ENCODE data around the gene KRTAP4-8.
"Not testable (repeated sequence)": the region's sequence is repeated elsewhere in the genome, so short reads cannot be mapped to it uniquely, and the experiment has no call there.

The KRTAP4-8 gene

DNA sequence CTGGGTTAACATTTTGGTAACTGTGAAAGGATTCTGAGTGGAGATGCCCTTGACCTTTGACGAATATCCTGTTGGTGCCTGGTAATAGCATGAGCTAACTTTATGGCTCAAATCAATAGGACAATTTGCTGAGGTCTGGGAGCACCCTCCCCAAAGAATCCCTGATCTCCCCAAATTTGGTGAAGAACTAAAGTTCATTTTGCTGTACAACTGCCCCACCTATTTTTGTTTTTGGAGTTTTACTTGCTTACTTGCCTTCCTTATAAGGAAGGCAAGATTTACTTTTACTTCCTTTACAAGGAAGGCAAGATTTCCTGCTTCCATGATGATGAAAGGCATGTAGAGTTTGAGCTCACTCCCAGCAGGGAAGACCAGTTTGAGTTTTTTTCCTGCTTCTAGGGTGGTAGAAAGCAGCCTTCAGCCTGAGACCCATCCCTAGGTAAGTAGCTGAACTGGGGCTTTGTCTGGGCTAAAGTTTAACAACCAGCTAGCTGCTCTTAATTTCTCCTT, 10.1 kb upstream of the KRTAP4-8 start:
- DNase-seq: no peak

DNA sequence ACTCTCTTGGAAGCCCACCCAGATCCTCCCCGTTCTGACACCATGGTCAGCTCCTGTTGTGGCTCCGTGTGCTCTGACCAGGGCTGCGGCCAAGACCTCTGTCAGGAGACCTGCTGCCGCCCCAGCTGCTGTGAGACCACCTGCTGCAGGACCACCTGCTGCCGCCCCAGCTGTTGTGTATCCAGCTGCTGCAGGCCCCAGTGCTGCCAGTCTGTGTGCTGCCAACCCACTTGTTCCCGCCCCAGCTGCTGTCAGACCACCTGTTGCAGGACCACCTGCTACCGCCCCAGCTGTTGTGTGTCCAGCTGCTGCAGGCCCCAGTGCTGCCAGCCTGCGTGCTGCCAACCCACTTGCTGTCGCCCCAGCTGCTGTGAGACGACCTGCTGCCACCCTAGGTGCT, 7.4 kb upstream of the KRTAP4-8 start, which contains the start of gene KRTAP4-9:
KRTAP4-9 (plus strand) TSS at position 43 of the 400 bp plus-strand sequence; CDS start at position 43, 0 bp downstream.
- DNase-seq: not testable (repeated sequence)

DNA sequence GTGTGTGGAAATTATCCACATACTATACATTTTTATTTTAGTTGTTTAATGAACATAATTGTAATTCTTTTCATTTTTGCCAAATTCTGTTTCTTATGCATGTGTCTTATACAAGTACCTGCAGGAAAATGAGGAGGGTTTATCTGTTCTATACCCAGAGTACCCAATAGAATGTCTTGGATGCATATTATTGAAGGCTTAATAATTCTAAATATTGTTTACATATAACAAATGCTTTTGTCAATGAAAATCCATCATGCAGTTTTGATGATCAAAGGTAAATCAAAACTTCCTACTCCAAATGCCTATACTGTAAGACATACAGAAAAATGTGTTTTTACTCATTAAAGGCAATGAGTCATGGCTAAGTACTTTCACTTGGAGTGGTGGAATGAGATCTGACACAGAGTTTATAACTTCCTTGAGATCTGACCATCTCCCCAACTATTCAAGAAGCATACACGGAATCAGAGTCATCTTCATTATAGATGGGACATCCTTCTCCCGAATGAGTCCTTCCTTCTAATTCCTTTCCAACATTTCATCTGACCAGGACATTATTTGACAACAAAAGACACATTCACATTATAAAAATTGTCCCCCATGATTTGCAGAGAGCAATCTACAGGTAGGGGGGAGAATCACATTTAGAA, 6.6 kb upstream of the KRTAP4-8 start:
- not testable (repeated sequence) for DNase-seq

DNA sequence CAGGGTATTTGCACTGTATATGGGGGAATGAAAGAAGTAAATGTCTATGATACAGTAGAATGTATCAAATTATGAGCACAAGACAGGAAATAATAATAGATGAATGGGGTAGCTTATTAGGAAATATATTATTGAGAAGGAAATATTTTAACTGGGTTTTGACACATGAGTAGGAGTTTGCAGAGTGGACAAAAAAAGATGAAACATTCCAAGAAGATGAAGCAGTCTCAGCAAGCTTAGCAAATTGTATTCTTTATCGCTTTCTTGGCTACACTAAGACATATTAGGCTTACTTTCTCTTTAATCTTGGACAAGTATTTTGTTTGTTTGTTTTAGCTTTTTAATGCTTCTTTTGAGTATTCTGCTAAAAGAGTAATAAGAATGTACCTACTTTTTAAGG, 6.0 kb upstream of the KRTAP4-8 start:
- no peak for DNase-seq

DNA sequence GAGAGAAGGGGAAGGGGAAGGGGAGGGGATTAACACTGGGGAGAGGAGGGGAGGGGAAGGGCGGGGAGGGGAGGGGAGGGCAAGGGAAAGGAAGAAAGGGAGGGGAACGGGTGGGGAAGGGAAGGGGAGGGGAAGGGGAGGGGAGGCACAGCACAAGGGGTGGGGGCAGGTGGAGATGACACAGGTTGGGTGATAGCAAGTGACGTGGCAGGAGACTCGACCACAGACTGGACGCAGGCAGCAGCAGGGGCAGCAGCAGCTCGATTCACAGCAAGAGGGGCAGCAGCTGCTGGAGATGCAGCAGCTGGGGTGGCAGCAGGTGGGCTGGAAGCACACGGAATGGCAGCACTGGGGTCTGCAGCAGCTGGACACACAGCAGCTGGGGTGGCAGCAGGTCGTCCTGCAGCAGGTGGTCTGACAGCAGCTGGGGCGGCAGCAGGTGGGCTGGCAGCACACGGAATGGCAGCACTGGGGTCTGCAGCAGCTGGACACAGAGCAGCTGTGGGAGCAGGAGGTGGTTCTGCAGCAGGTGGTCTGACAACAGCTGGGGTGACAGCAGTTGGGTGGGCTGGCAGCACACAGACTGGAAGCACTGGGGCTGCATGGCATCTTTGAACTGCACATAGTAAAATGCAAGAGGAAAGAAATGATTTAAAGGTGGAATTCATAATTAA, 3.8 kb upstream of the KRTAP4-8 start, which contains the start of gene KRTAP4-16:
KRTAP4-16 (minus strand) TSS at position 624 of the 674 bp plus-strand sequence; CDS start at position 624, 0 bp downstream.
- DNase-seq: no peak

DNA sequence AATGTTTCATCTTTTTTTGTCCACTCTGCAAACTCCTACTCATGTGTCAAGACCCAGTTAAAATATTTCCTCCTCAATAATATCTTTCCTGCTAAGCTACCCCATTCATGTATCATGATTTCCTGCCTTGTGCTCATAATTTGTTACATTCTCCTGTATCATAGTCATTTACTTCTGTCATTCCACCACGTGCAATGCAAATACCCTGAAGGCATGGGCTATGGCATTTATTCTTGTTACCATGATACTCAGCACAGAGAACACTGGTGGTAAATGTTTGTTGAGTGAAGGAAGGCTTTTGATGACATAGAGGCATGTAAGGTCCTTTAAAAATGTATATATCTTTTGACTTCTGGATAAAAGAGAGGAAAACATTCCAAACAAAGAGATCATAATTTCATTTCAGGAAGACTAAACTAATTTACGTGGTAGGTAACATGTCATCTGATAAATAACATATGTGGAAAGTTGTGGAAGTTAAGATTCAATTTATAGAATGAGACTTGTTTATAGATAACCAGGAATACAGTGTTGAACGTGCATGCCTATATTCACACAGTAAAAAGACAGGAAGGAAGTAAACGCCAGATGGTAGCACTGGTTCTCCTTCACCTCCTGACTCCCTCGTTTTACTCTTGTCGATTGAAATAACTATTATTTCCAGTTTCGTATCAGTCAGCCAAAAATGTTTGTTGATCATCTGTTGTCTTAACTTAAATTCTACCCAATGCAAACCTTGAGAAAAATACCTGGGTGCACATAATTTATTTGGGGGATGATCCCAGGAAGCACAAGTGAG, 1.9 kb upstream of the KRTAP4-8 start:
- DNase-seq: not testable (repeated sequence)

DNA sequence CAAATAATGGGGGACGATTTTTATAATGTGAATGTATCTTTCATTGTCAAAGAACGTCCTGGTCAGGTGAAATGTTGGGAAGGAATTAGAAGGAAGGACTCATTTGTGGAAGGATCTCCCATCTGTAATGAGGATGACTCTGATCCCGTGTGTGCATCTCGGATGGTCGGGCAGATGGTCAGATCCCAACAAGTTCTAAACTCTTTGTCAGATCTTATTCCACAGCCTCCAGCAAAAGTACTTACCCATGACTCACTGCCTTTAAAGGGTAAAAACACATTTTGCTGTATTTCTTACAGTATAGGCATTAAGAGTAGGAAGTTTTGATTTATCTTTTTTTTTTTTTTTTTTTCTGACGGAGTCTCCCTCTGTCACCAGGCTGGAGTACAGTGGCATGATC, 539 bp upstream of the KRTAP4-8 start:
- no peak for DNase-seq

DNA sequence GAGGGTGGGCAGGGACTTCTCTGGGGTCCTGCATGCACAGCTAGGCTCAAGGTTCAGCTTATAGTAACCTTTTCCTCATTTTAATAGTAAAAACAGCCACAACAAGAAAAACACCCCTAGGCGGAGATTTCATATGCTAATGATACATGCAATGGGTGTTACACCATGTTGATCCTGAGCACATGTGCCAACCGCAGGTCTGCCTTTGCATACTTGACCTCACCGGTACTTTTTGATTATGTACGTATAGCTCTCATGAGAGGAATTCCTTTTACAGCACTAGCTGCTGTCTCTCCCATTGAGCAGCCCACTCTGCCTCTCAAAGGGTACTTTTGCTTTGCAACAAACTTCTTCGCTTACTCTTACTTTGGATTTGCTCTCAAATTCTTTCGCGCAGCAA, 1.9 kb downstream of the KRTAP4-8 start:
- no peak for DNase-seq

DNA sequence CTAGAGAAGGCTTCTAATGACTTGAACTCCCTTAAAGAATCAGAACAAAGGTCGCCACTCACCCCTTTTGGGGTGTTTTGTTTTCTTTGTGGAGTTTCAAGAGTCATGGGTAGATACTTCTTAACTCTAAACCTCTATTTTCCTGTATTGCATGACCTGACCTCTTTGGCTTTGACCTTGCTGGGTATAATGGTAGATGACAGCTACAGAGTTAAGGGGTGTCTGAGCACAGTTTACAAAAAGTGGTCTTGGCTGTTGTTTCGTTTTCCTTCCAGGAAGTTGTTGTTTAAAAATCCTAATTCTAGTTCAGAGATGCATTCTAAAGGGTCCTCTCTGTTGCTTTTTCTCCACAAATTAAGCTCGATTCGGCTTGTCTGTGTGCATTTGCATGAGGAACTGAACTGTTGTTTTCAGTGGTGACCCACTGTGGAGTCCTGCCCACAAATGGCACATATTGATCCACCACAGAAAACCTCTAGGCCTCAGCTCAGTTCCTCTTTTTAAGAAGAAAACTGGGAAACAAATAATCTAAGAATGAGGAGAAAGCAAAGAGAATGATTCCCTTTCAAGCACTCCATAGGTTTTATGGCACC, 9.1 kb downstream of the KRTAP4-8 start:
- DNase-seq: not testable (repeated sequence)

DNA sequence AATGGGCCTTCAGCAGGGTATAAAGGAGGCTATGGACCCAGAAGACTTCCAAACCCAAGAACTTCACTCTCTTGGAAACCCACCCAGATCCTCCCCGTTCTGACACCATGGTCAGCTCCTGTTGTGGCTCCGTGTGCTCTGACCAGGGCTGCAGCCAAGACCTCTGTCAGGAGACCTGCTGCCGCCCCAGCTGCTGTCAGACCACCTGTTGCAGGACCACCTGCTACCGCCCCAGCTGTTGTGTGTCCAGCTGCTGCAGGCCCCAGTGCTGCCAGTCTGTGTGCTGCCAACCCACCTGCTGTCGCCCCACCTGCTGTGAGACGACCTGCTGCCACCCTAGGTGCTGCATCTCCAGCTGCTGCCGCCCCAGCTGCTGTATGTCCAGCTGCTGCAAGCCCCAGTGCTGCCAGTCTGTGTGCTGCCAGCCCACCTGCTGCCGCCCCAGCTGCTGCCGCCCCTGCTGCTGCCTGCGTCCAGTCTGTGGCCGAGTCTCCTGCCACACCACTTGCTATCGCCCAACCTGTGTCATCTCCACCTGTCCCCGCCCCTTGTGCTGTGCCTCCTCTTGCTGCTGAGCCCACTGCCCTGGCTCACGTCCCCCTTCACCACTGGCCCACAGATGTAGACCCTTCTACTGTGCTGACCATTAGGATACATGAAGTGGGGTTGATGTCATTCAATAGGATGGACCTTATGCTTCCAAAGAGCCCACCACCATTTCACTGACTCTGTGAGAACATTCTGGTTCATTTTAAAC, 13.7 kb downstream of the KRTAP4-8 start, which contains the start of gene KRTAP4-7:
KRTAP4-7 (plus strand) TSS at position 51 of the 757 bp plus-strand sequence; CDS start at position 108, 57 bp downstream.
- DNase-seq: not testable (repeated sequence)

DNA sequence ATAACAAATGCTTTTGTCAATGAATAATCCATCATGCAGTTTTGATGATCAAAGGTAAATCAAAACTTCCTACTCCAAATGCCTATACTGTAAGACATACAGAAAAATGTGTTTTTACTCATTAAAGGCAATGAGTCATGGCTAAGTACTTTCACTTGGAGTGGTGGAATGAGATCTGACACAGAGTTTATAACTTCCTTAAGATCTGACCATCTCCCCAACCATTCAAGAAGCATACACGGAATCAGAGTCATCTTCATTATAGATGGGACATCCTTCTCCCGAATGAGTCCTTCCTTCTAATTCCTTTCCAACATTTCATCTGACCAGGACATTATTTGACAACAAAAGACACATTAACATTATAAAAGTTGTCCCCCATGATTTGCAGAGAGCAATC, 14.5 kb downstream of the KRTAP4-8 start:
- not testable (repeated sequence) for DNase-seq

DNA sequence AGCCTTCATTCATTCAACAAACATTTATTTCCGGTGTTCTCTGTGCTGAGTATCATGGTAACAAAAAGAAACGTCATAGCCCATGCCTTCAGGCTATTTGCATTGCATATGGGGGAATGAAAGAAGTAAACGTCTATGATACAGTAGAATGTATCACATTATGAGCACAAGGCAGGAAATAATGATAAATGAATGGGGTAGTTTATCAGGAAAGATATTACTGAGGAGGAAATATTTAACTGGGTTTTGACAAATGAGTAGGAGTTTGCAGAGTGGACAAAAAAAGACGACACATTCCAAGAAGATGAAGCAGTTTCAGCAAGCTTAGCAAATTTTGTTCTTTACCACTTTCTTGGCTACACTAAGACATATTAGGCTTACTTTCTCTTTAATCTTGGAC, 15.3 kb downstream of the KRTAP4-8 start:
- no peak for DNase-seq

DNA sequence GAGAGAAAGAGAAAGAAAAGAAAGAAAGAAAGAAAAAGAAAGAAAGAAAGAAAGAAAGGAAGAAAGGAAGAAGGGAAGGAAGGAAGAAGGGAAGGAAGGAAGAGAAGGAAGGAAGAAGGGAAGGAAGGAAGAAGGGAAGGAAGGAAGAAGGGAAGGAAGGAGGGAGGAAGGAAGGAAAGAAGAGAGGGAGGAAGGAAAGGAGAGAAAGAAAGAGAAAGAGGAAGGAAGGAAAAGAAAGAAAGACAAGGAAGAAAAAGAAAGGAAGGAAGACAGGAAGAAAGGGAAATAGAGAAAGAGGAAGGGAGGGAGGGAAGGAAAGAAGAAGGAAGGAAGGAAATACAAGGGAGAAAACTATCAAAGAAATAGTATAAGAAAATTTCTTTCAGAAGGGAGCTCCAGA, 21.2 kb downstream of the KRTAP4-8 start:
- DNase-seq: no peak

DNA sequence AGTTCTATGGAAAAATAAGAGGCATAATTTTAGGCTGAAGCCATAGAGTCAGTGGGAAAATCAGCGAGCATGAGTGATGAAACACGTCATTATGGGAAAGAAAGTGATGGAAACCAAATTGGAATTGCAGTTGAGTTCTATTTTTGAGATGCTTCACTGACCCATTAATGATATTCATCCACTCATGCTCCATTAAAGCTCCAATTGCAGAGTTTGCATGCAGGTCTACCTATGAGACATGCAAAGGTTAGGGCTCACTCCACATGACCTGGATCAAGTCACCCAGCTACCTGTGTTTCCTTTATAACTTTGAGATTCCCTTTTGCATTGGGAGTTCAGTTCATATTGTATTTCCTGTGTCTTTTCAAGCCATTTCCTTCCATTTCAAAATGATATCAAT, 24.3 kb downstream of the KRTAP4-8 start:
- no peak for DNase-seq

DNA sequence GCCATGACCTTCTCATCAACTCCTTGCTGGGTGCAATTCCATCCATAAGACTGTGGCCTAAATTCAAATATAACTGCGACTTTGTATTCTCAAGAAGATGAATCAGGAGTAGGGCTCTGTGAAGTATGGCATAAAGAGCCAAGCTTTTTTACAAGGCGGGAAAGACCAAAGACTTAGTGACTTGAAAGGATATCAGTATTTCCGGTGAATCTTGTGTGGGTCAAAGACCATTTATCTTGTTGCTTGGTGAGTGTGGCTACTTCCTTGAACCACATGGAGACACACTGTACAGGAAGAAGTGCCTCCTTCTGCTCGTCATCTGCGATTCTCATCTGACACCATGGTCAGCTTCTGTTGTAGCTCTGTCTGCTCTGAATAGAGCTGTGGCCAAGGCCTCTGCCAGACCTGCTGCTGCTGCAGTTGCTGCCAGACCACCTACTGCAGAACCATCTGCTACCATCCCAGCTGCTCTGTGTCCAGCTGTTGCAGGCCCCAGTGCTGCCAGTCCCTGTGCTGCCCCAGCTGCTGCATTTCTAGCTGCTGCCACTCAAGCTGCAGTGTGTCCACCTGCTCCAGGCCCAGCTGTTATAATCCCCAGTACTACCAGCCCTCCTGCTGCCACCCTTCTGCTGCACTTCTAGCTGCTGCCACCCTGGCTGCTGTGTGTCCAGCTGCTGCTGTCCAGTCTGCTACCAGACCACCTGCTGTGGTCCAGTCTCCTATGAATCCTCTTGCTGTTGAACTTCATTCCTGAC, 26.2 kb downstream of the KRTAP4-8 start:
- no peak for DNase-seq

DNA sequence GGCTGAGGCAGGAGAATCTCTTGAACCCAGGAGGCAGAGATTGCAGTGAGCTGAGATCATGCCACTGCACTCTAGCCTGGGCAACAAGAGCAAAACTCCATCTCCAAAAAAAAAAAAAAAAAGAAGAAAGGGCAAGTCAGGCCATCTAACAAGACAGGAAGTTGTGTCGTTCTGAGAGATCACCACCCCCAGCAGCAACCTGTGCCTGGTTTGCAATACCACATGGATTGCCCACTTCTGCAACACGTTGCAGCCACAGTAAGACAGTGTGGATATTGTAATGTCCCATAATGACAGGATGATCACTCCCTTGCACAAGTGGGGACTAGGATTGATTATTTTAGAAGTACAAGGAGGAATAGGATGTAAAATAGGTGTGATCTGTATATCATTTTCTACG, 28.9 kb downstream of the KRTAP4-8 start:
- no peak for DNase-seq

DNA sequence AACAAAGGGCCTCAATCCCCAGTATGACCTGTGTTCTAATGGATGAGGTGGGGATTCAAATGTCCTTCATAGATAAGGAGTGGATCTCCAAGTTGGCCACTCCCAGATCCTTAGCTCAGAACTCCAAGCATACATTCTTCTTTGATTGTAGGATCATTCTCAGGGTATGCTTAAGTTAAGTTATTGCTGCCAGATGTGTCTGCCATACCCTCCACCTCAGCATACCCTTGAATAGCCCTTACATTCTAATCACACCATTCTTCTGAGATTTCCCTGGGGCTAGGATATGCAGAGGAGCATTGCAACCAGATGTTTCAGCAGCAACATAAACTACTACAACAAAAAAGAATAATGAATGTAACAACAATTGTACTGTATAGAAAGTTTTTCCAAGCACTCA, 30.7 kb downstream of the KRTAP4-8 start:
- no peak for DNase-seq

DNA sequence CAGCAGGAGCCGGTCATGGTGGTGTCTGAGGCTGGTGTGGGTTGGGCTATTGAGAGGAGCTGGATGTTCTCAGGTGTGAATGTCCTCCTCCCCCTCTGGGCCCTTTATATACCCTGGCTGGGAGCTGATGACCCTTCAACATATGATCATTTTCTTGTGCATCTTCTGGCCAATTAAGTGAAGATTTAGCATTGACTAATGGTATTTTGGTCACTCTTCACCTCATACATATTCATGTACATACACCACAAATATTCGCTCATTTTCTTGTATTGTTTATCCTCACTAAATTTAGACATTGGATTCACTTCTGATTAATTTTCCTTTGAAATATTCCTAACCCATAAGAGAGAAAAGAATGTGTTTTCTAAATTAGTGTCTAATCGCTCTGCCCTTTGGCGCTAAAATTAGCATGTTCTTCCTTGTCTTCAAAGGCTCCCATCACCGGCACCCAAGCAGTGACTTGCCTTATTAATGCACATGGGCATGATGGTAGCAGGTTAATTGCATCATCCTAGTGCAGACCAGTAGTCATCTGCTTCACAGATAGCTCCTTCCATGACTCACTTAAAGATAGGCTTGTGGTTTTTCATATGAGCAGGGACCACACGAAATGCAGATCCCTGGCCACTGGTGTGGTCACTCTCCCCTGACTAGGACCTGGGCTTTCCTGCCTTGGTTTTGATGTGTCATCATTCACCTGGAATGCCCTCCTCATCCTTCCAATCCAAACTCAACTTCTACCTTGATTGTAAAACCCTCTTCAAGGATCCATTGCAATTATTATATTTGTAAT, 31.9 kb downstream of the KRTAP4-8 start, which contains the start of gene KRTAP2-4:
KRTAP2-4 (minus strand) TSS at position 51 of the 796 bp plus-strand sequence; CDS start at position 17, 34 bp downstream.
- DNase-seq: no peak

DNA sequence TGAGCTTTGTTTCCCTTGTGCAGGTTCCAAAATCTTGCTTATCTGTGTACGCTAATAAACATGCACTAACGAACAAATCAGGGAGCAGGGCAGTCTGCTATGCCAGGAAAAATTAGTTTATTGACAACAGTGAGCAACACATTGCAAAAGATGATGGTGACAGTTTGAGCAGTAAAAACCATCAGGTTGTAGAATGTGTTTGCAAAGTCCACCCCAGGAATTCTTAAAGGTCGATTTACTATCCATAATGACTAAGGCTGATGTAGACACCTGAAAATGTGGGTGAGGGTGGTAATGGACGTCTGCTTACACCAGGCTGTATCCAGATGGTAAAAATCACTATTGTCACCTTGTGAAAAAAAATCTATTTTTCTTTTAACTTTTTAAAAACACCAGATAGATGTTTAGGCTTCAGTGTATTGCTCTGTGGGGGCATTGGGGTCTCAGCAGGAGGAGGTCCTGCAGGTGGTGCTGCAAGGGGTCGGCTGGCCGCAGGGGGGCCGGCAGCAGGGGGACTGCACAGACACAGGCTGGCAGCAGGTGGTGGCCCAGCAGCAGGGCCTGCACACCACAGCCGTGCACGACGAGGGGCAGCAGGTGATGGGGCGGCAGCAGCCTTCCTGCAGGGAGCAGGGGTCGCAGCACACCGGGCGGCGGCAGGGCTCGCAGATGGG, 32.8 kb downstream of the KRTAP4-8 start:
- not testable (repeated sequence) for DNase-seq

DNA sequence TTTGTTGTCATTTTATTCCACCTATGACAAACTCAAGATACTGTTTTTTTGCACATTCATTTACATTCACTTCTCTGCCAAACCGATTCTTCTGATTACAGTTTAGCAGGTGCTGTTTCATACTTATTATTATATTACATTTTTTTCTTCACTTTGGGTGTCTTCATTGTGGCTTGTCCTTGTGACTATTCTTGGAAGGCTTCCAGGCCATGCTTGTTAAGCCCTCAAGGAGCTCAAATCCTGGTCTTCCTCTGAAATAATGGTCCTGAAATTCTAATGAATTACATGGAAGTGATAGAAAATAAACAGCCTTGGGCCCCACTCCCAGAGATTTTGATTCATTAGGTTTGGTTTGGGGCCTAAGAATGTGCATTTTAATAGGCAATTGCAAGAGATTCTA, 33.6 kb downstream of the KRTAP4-8 start:
- DNase-seq: no peak
